Activated T-cell treated with anti-CD3 and anti-CD28 coated beads, Interleukin-2, amount 50 U/mL, for 48 hours (primary cell): ENCODE results near the gene PCDHB14.
"Not testable (repeated sequence)": the region's sequence is repeated elsewhere in the genome, so short reads cannot be mapped to it uniquely, and the experiment has no call there.

Source experiments
- DNase-seq, 2 experiments: peaks; one replicate each; pipeline ENCODE4 v3.0.0-alpha.2; 2020

PCDHB14 gene

DNA sequence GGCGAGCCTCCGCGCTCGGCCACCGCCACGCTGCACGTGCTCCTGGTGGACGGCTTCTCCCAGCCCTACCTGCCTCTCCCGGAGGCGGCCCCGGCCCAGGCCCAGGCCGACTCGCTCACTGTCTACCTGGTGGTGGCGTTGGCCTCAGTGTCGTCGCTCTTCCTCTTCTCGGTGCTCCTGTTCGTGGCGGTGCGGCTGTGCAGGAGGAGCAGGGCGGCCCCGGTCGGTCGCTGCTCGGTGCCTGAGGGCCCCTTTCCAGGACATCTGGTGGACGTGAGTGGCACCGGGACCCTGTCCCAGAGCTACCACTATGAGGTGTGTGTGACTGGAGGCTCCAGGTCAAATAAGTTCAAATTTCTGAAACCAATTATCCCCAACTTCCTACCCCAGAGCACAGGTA, 12.3 kb upstream of the PCDHB14 start:
- DNase-seq: not testable (repeated sequence)

DNA sequence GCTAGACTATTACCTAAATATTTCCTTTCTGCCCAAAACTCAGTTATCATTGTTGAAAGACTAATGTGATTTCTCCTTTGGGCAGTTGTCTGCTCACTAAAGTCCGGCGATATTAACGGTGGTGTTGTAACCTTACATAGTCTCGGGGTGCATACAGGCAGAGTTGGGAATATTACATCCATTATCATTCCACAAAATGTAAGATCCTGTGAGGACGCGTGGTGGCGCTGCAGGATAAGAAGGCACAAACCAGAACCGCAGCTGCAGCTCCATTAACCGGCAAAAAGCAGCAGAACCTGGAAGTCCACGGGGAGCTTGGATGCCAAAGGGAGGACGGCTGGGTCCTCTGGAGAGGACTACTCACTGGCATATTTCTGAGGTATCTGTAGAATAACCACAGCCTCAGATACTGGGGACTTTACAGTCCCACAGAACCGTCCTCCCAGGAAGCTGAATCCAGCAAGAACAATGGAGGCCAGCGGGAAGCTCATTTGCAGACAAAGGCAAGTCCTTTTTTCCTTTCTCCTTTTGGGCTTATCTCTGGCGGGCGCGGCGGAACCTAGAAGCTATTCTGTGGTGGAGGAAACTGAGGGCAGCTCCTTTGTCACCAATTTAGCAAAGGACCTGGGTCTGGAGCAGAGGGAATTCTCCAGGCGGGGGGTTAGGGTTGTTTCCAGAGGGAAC, 9.3 kb upstream of the PCDHB14 start, which contains the start of gene PCDHB13:
Gene PCDHB13 (plus strand): TSS at position 264 of the 684 bp plus-strand sequence. CDS start 205 bp downstream, at position 469.
- peak in 1 of 2 experiments; percentile 28 for DNase-seq

- not testable (repeated sequence) for DNase-seq
These were observed 8.6 kb upstream of the PCDHB14 start for GRCh38 chr5:141214583-141214982.

- not testable (repeated sequence) for DNase-seq
These were observed 7.6 kb upstream of the PCDHB14 start for GRCh38 chr5:141215504-141215903.

DNA sequence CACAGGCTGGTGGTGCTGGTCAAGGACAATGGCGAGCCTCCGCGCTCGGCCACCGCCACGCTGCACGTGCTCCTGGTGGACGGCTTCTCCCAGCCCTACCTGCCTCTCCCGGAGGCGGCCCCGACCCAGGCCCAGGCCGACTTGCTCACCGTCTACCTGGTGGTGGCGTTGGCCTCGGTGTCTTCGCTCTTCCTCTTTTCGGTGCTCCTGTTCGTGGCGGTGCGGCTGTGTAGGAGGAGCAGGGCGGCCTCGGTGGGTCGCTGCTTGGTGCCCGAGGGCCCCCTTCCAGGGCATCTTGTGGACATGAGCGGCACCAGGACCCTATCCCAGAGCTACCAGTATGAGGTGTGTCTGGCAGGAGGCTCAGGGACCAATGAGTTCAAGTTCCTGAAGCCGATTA, 7.1 kb upstream of the PCDHB14 start:
- not testable (repeated sequence) for DNase-seq

DNA sequence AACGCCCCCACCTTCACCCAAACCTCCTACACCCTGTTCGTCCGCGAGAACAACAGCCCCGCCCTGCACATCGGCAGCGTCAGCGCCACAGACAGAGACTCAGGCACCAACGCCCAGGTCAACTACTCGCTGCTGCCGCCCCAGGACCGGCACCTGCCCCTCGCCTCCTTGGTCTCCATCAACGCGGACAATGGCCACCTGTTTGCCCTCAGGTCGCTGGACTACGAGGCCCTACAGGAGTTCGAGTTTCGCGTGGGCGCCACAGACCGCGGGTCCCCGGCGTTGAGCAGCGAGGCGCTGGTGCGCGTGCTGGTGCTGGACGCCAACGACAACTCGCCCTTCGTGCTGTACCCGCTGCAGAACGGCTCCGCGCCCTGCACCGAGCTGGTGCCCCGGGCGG, 1.7 kb downstream of the PCDHB14 start:
- DNase-seq: not testable (repeated sequence)

DNA sequence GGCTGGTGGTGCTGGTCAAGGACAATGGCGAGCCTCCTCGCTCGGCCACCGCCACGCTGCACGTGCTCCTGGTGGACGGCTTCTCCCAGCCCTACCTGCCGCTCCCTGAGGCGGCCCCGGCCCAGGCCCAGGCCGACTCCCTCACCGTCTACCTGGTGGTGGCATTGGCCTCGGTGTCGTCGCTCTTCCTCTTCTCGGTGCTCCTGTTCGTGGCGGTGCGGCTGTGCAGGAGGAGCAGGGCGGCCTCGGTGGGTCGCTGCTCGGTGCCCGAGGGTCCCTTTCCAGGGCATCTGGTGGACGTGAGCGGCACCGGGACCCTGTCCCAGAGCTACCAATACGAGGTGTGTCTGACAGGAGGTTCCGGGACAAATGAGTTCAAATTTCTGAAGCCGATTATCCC, 2.3 kb downstream of the PCDHB14 start:
- DNase-seq: not testable (repeated sequence)

DNA sequence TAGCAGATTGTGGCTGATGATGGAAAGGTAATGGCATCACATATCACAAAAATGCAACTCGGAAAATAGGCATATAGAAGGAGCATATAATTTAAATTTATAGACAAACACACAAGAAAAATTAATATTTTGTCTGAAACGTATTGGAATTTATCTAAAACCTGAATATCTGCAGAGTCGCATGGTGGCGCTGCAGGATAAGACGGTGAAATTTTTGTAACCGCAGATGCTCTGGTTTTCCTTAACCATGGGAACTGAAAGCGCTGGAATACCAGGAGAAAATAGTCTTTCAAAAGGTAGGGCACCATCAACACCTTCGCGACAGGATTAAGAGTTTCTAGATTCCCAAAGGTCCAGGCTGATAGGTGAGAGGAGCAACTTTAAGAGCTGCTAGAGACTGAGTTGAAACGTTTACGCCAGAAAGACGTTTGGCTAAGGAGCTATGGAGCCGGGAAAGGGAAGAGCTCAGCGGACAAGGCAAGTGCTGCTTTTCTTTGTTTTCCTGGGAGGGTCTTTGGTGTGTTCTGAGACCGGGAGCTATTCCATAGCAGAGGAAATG, 11.0 kb downstream of the PCDHB14 start:
- no peak for DNase-seq

DNA sequence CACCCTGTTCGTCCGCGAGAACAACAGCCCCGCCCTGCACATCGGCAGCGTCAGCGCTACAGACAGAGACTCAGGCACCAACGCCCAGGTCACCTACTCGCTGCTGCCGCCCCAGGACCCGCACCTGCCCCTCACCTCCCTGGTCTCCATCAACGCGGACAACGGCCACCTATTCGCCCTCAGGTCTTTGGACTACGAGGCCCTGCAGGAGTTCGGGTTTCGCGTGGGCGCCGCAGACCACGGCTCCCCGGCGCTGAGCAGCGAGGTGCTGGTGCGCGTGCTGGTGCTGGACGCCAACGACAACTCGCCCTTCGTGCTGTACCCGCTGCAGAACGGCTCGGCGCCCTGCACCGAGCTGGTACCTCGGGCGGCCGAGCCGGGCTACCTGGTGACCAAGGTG, 12.8 kb downstream of the PCDHB14 start:
- DNase-seq: not testable (repeated sequence)

- DNase-seq: no peak
These were observed 13.6 kb downstream of the PCDHB14 start for GRCh38 chr5:141236516-141237313.

DNA sequence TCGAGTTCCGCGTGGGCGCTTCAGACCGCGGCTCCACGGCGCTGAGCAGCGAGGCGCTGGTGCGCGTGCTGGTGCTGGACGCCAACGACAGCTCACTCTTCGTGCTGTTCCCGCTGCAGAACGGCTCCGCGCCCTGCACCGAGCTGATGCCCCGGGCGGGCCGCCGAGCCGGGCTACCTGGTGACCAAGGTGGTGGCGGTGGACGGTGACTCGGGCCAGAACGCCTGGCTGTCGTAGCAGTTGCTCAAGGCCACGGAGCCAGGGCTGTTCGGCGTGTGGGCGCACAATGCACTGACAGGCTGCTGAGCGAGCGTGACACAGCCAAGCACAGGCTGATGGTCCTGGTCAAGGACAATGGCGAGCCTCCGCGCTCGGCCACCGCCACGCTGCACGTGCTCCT, 18.4 kb downstream of the PCDHB14 start:
- DNase-seq: no peak

DNA sequence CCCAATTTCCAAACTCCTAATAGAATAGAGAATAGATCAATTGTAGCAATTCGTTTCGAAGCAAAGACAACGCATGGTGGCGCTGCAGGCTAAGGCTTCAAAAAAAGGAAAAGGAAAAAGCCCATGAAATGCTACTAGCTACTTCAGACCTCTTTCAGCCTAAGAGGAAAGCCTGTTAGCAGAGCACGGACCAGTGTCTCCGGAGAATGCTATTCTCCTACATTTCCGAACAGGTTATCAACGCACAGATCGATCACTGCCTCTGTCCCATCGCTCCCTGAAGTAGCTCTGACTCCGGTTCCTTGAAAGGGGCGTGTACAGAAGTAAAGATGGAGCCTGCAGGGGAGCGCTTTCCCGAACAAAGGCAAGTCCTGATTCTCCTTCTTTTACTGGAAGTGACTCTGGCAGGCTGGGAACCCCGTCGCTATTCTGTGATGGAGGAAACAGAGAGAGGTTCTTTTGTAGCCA, 22.1 kb downstream of the PCDHB14 start, which contains the start of gene PCDHB15:
Gene PCDHB15 (plus strand): TSS at position 146 of the 468 bp plus-strand sequence. CDS start 184 bp downstream, at position 330.
- peak in 1 of 2 experiments; percentile 25 for DNase-seq

DNA sequence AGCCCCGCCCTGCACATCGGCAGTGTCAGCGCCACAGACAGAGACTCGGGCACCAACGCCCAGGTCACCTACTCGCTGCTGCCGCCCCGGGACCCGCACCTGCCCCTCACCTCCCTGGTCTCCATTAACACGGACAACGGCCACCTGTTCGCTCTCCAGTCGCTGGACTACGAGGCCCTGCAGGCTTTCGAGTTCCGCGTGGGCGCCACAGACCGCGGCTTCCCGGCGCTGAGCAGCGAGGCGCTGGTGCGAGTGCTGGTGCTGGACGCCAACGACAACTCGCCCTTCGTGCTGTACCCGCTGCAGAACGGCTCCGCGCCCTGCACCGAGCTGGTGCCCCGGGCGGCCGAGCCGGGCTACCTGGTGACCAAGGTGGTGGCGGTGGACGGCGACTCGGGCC, 23.8 kb downstream of the PCDHB14 start:
- not testable (repeated sequence) for DNase-seq

DNA sequence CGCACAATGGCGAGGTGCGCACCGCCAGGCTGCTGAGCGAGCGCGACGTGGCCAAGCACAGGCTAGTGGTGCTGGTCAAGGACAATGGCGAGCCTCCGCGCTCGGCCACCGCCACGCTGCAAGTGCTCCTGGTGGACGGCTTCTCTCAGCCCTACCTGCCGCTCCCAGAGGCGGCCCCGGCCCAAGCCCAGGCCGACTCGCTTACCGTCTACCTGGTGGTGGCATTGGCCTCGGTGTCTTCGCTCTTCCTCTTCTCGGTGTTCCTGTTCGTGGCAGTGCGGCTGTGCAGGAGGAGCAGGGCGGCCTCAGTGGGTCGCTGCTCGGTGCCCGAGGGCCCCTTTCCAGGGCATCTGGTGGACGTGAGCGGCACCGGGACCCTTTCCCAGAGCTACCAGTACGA, 24.3 kb downstream of the PCDHB14 start:
- not testable (repeated sequence) for DNase-seq

DNA sequence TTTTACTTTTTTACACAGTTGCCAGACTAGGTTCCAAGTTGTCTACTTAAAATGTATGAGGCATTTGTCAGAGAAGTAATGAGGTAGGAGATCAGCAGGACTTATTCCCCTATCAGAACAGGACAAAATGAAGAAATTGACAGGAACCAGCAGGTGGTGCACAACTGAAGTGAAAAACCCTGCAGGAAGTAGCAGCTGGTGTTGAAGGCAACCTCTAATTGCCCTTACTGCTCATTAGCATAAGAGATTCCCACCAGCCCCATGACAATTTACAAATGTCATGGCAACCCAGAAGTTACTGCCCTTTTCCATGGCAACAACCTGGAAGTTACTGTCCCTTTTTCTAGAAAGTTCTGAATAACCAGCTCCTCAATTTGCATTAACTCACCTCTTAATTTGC, 27.4 kb downstream of the PCDHB14 start:
- DNase-seq: no peak

- DNase-seq: no peak
These were observed 35.3 kb downstream of the PCDHB14 start for GRCh38 chr5:141258464-141258863.

- DNase-seq: no peak
These were observed 35.8 kb downstream of the PCDHB14 start for GRCh38 chr5:141258948-141259347.

DNA sequence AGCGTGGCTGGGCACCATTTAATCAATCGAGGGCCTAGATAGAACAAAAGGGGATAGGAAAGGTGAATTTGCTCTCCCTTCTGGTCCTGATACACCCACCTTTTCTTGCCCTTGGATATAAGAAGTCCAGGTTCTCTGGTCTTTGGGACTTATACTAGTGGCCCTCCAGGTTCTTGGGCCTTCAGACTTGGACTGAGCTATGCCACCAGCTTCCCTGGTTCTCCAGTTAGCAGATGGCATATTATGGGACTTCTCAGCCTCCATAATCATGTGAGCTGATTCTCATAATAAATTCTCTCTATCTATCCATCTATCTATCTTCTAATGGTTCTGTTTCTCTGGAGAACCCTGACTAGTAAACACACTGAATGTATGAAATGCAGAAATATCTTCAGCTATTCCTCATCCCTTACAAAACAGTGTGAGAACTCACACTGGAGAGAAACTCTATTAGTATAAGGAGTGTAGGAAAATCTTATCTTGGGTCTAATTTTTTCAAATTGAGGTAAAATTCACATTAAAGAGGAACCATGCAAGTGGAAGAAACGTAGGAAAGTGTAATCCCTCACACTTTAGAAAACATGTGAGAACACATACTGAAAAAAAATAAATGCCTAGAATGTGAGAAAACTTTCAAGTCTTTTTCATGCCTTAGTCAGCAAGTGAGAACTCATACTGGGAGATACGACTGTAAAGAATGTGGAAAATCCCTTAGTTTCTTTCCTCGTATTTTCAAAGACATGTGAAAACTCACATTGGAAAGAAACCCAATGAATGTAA, 37.5 kb downstream of the PCDHB14 start:
- no peak for DNase-seq

DNA sequence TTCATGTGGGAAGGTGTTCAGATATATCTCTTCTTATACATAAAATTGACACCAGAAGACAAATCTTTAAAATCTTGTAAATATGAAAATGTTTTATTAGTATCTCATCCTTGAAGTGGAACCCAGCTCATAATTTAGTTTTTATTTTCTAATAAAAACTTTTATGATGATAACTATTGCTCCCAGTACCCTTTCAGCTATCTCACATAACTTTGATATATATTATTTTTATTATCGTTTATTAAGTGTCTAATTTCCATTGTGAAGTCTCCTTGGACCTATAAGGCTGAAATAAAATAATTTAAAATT, 38.0 kb downstream of the PCDHB14 start:
- no peak for DNase-seq

DNA sequence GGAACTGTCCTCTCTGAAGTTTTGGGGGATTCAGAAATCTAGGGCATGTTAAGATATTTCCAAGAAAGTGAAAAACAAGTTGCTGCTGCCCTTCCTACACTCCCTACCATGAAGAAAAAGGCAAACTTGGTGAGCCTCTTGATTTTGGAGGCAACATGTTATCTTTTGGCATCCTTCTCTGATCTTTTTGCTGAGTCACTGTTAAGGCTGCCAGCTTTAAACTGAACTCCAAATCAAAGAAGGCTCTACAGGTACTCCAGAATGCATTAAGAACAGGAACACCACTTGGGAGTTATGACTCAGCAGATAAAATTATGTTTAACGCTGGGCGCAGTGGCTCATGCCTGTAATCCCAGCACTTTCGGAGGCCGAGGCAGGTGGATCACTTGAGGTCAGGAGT, 46.1 kb downstream of the PCDHB14 start:
- no peak for DNase-seq

DNA sequence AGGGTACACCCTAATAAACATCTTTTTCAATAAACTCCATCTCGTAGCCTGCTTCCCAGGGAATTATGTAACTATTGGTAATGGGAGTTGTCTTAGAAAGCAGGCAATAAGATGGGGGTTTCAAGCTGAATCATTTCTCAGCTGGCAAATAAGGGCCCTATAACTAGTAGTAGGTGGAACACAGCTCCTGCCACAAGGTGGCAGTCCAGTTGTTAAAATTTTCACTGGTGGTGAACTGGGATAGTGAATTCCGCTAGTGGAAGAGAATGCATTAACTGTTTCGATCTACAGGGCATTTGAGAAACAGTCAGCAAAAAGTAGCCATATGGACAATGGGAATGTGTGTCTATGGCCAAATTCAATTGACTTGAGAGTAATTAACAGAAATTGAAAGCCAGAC, 49.8 kb downstream of the PCDHB14 start:
- no peak for DNase-seq
